ENCODE results near the gene SRM. TPM values are rescaled to one million over a fixed set of nuclear protein-coding genes. Genes with fewer than 3 reads are reported as not detected.
"Not testable (repeated sequence)": the region's sequence is repeated elsewhere in the genome, so short reads cannot be mapped to it uniquely, and the experiment has no call there.

Gene SRM
- total RNA-seq, 1 experiment from 2014 or later = 26.6 TPM

DNA sequence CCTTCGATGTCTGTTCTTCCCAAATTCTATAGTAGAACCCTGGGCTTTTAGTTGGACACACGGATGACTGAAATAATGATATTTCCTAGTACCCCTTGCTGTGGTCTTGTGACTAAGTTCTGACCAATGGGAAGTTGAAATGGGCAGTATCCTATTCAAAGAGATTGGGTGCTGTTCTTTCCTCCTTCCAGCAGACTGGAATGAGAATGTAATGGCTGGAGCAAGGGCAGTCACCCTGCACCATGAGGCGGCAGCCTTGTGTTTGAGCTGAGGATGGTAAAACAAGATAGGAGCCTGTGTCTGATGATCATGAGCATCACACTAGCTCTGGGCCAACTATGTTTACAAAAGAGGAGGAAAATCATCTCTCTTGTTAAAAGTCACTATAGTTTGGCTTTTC is 5.1 kb upstream of the SRM start:
- DNase-seq (ENCODE audit: low read depth) = no peak

DNA sequence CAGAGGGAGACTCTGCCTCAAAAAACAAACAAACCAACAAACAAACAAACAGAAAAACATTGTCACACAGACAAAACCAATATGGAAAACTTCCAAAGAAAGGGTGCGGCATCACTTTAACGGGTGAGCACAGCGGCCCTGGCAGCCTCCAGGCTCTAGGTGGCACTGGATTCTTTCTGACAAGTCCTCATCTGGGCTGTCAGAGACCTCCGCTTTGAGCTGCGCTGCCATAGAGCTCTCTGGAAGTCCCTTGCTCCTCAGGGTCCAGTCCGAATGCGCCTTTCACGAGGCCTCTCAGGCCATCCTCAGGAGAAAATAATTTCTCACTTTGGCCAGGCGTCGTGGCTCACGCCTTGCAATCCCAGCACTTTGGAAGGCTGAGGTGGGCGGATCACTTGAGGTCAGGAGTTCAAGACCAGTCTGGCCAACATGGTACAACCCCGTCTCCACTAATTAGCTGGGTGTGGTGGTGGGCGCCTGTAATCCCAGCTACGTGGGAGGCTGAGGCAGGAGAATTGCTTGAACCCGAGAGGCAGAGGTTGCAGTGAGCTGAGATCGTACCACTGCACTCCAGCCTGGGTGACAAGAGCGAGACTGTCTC is 4.2 kb upstream of the SRM start:
- not testable (repeated sequence) for DNase-seq (ENCODE audit: low read depth)

DNA sequence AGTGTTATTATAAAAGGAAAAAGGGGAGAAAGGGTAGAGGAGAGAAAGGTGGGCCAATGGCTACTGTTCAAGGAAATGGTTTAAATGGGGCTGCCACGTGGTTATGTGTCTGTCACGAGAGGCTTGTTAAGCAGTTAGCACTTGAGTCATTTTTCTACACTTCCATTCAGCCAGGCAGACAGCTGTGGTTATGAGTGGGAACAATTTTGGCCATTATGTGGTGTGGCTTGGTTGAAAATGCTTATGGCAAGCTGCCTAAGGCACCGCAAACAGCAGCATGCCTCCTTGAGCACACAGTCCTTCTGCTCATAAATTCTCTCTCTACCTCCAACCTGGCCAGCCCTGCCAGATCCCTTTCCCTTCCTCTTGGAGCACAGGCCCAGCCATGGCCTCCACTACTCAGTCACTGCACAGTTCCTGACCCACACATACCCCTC is 3.2 kb upstream of the SRM start:
- peak; percentile 83 for DNase-seq (ENCODE audit: low read depth)

DNA sequence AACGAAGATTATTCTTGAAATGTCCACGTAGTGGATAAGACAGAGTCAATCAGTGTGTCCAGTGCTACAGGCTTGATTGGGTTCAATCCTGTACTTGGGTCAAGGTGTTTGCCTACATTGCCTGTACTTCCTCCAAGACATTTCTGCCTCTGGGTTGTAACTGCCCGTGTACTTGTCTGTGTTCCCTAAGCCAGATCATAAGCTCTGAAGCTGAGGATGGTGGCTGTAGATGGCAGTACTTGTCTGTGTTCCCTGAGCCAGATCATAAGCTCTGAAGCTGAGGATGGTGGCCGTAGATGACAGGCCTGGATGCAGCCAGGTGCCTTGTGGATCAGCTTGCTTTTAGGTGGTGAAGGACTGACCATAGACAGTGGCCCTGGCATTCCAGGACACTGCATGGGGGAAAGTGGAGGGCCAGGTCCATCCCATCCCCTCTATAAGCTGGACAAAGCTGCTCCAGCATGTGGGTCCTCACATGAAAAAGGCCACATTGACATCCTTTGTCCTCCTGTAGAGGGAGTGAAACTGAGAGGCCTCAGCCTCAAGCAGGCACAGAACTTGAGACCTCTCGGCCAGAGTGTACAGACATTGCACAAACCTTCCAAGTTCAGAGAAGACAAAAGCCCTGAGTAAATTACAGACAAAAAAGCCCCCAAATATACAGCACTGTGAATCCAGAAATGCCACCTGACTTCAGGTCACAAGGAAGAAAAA is 2.0 kb upstream of the SRM start:
- no peak for DNase-seq (ENCODE audit: low read depth)

DNA sequence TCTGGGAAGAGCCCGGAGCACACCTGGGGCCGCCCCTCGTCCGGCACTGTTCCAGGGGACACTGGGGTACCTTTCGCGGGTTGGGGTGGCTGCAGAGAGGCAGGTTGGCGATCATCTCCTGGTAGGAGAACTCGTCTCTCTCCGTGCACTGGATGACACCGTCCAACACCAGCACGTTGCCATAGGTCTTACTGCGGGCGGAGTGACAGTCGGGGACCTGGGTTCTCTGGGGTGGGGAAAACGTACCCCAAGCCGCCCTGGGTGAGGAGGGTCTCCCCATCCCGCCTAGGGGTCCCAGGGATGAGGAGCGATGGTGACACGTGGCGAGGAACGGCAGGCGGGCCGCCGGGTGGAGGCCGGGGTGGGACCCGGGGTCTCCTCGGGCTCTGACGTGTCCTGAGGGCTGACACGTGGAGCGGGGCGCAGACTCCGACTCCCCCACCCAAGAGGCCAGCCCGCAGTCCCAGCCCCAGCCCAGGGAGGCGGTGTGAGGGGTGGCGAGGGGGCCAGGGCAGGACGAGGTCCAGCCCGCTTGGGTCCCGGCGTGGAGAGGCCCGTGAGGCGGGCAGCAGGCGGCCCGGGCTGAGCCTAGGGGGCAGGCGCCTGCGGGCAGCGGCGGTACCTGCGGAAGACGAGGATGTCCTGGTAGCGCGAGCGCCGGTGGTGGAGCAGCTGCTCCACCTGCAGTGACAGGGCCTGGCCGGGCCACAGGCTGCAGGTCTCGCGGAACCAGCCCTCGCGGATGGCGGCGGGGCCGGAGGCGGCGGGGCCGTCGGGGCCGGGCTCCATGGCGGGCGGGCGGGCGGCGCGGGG is 457 bp downstream of the SRM start:
- DNase-seq (ENCODE audit: low read depth) = peak; percentile 26

DNA sequence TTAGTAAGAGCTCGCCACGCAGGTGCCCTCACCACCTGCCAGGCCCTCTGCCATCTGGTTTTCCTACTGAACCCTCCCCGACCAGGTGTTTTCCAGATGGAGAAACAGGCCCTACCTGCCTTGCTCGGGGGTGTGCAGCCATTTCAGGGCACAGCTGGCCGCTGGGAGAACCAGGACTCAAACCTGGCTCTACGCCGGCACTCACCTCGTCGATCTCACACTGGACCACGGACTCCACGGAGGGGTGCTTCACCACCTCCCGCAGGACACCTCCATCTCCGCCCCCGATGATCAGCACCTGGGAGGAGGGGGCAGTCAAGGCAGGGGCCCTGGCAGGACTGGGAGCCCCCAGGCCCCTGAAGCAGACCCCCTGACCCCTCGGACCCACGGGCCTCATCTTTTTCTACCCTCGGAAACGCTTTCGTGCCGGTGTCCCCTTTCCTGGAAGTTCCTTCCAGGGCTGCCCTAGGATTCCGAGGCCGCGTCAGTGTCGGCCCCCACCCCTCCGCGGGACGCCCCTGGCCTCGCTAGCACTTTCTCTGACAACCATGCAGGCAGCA is 1.1 kb downstream of the SRM start:
- DNase-seq (ENCODE audit: low read depth) = no peak

DNA sequence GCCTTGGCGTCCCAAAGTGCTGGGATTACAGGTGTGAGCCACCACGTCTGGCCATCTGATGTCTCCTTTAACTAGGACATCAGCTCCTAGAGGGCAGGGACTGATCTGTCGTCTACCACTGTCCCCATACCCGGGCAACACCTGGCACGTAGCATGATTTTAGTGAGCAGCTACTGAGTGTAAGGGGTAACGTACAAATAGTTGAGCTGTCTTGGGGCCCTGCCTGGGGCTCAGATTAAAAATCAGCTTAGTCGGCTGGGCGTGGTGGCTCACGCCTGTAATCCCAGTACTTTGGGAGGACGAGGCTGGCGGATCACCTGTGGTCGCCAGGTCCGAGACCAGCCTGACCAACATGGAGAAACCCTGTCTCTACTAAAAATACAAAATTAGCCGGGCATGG is 1.8 kb downstream of the SRM start:
- DNase-seq (ENCODE audit: low read depth) = no peak

DNA sequence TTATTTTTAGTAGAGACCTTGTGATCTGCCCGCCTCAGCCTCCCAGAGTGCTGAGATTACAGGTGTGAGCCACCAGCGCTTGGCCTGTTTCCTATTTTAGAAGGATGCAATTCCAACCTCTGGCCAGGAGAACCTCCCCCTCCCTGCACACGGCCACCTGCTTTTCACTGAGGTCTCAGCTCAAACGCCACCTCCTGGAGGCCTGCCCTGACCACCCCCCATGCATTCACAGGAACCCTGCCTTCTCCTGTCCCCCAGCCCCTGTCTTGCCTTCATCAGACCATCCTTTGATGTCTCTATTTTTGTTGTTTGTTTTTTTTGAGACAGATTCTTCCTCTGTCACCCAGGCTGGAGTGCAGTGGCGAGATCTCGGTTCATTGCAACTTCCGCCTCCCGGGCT is 2.3 kb downstream of the SRM start:
- DNase-seq (ENCODE audit: low read depth) = no peak

DNA sequence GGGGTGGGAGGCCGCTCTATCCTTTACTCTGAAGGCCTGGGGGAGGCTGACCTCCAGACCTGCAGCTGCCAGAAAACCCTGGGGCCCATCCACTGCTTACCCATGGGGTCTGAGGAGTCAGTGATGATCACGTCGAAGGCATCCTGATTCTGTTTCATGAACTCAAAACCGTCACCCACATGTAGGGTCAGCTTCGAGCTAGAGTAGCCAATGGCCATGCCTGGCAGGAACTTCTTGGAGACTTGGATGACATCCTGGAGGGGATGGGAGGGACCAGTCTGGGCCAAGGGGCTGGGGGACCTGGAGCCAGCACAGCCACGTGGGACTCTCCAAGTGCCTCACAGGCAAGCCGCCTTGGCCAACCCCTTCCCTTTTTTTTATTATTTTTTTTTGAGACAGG is 3.3 kb downstream of the SRM start:
- DNase-seq (ENCODE audit: low read depth) = no peak

DNA sequence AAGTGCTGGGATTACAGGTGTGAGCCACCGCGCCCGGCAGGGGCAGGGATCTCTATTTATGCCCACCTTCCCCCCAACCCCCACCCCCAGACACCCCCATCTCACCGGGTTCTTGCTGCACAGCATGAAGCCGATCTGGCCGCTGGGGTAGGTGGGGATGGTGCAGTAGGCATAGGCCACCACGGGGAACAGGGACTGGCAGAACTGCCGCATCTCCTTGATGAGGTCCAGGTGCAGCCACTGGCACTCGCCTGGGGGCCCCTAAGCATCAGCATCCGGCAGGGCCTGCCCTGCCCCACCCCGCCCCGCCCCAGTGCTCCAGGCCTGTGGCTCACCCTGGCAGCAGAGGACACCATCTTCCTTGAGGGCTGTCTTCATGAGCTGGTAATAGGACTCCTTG is 4.1 kb downstream of the SRM start:
- DNase-seq (ENCODE audit: low read depth) = no peak

DNA sequence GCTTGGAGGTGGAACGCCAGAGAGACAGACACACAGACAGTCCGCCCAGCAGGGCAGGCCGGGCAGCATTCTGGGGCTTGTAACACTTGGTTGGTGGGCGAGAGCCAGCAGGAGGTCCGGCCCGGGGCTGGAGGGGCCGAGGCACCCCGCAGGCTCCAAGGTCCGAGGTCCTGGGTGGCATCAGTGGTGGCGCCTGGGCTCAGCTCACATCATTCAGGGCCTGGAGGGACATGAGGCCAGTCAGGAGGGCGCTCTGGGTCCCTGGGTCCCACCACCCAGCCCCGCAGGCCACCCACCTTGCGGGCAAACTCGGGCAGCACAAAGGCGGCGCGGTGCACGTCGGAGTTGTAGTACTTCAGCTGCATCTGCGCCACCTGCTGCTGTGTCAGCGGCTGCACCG is 5.2 kb downstream of the SRM start:
- no peak for DNase-seq (ENCODE audit: low read depth)

DNA sequence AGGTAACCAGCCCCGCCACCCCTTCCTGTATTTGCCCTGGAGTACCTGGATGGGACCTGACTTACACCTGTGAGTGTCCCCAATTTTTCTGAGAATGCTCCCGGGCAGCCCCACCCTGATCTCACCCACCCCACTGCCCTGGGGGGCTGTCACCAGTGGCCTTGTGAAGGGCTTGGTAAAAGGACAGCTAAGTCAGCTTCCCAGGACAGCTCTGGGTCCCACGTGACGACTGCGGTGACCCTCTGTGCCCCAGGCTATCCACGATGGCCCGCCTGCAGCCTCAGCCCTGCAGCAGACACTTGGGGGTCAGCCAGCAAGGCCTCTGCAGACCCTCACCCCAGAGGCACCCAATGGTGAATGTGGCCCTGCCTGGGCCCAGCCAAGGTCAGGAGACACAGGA is 5.6 kb downstream of the SRM start:
- DNase-seq (ENCODE audit: low read depth) = no peak

DNA sequence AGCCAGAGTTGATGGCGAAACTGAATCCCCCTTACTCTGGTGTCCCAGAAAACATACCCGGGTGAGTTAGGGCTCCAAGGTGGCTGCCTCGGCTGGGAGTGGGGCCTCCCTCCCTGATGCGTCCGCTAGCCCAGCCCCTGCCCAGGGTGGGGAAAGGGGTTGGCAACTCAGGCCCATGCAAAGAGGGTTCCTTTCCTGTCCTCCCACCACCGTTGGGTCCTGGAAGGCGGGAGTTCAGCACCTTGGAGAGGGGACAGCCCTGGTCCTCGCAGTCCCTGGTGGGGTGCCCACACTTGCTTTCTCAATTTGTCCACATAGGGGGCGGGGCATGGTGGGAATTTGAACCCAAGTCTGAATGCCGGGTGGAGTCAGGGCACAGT is 6.1 kb downstream of the SRM start:
- peak; percentile 25 for DNase-seq (ENCODE audit: low read depth)

DNA sequence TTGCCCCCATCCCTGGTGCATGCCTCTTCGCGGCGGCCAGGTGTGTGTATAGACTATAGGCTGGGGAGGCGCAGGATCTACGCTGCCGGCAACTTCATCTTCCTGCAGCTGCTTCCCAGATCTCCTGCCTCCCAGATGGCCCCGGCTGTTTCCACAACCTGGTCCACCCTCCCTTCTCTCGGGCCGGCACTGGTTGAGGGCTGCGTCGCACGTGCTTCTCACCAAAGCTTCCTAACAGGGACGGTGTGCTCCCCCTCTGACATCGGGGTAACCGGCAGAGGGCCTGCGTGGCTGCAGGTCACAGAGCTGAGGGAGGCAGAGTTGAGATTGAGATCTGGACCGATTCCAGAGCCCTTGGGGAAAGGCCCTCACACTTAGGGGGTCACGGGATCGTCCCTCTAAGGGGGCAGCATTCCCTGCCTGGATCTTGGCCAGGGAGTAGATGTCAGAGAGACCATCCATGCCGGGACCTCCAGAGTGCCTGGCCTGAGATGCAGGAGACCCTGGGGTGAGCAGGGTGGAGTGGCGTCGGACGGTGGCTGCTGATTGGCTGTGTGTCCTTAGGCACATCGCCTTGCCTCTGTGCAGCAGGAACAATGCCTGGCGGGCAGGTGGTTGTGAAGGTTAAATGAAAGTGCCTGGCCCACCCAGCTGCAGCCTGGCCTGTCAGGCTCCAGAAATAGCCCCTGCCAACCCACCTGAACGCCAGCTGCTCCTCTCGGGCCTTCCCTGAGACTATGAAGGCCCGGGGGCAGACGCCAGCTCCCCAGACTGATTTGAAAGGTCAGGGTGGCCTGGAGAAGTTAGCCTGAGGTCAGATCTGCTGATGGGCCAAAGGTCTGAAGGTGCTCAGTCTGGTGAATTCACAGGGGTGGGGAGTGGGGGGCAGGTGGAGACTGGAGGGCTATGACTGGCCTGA is 6.7 kb downstream of the SRM start:
- no peak for DNase-seq (ENCODE audit: low read depth)

DNA sequence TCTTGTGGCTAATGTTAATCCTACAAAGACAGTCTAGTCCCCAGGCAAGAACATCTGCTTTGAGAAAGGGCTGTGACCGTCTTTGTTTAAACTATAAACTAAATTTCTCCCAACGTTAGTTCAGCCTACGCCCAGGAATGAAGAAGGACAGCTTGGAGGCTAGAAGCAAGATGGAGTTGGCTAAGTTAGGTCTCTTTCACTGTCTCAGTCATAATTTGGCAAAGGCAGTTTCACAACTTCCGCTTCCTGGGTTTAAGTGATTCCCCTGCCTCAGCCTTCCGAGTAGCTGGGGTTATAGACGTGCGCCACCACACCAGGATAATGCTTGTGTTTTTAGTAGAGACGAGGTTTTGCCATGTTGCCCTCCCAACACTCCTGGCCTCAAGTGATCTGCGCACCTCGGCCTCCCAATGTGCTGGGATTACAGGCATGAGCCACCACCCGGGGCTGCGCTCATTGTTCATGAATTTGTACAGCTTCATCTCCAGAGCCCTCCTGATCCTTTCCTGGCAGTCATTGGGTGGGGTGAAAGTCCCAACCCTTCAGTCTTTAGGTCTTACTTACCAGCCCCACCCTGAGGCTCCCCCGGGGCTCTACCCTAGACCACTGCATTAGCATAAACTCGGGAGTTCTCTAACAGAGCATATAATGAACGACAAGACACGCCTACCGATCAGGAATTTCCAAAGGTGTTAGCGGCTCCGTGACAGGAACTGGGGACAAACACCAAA is 7.9 kb downstream of the SRM start:
- no peak for DNase-seq (ENCODE audit: low read depth)

DNA sequence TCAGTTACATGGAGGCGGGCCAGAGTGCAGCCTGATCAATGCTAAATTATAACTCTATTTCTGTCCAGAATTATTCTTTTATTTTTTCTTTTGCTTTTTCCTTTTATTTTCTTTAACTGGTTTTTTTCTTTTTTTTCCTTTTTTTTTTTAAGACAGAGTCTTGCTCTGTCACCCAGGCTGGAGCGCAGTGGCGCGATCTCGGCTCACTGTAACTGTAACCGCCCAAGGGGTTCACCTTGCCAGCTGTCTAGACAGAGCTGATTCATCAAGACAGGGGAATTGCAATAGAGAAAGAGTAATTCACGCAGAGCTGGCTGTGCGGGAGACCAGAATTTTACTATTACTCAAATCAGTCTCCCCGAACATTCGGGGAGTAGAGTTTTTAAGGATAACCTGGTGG is 8.7 kb downstream of the SRM start:
- not testable (repeated sequence) for DNase-seq (ENCODE audit: low read depth)

DNA sequence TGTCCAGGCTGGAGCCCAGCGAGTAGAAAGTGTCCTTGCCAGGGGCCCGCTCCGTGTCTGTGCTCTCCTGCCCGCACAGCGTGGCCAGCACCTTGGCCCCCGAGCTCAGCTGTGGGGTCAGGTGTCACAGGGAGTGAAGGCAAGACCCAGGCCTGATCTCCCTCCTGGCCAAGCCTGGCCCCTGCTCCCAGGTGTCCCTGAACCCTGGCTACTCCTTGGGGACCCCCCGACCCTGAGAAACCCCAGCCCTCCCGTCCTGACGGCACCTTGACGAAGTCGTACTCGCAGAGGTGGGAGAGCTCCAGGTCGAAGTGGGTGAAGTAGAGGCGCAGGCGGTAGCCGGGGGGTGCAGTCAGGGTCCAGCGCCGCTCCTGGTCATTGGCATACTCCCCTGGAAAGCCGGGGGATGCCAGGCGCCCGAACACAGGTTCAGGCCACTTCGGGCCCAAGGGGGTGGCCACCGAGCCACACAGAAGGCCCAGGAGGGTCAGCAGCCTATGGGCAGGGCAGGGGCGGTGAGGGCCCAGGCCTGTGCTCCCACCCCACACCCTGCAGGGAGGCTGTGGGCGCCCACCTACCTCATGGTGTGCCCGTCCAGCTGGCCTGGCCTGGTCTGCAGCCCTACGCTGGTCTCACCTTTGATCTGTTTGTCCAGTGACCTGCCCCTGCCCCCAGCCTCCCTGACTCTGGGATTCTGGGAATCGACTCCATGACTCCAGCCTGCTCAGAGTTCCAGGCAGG is 13.0 kb downstream of the SRM start, which contains the start of gene MASP2:
TSS of gene MASP2 (minus strand) at position 615 of the 741 bp plus-strand sequence. CDS start at position 583, 32 bp downstream.
- no peak for DNase-seq (ENCODE audit: low read depth)

DNA sequence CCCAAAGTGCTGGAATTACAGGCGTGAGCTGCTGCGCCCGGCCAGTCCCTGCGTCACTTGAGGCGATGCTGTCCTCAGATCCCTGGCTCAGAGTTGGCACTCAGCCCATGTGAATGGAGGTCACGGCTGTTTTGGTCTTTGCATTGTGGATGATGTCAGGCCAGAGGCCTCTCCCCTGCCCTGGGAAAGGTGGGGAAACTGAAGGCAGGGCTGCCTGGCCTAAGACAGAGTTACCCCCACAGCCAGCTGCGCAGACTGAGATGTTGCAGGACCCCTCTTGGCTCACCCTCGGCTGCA is 13.6 kb downstream of the SRM start:
- DNase-seq (ENCODE audit: low read depth) = no peak

DNA sequence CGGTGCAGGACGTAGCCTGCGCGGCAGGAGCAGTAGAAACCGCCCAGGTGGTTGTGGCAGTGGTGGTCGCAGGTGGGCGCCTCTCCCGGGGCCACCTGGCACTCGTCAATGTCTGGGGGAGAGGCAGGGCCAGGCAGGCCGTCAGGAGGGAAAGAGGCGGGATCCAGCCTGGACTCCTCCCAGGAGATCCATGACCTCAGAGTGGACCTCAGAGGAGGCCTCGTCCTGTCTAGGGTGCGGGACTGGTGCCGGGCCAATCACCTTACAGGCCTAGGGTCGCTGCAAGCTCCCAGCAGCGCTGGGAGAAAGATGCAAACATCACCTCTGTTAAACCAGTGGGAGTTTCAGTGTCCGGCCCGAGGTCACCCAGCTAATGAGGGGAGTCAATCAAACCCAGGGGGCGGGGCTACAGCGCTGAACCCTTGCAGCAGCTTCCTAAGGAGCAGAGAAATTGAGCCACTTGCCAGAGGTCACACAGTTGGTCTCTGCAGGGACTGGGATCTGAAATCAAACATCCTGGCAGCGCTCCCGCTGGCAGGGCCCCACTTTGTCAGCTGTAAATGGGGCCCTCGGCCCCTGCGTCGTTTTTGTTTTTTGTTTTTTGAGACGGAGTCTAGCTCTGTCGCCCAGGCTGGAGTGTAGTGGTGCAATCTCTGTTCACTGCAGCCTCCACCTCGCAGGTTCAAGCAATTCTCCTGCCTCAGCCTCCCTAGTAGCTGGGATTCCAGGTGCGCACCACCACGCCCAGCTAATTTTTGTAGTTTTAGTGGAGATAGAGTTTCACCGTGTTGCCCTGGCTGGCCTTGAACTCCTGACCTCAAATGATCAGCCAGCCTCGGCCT is 14.2 kb downstream of the SRM start:
- DNase-seq (ENCODE audit: low read depth) = no peak
